ENCODE data around the gene CARD8.
"Not testable (repeated sequence)": the region's sequence is repeated elsewhere in the genome, so short reads cannot be mapped to it uniquely, and the experiment has no call there.

CARD8 gene, protein sequence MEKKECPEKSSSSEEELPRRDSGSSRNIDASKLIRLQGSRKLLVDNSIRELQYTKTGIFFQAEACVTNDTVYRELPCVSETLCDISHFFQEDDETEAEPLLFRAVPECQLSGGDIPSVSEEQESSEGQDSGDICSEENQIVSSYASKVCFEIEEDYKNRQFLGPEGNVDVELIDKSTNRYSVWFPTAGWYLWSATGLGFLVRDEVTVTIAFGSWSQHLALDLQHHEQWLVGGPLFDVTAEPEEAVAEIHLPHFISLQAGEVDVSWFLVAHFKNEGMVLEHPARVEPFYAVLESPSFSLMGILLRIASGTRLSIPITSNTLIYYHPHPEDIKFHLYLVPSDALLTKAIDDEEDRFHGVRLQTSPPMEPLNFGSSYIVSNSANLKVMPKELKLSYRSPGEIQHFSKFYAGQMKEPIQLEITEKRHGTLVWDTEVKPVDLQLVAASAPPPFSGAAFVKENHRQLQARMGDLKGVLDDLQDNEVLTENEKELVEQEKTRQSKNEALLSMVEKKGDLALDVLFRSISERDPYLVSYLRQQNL

DNA sequence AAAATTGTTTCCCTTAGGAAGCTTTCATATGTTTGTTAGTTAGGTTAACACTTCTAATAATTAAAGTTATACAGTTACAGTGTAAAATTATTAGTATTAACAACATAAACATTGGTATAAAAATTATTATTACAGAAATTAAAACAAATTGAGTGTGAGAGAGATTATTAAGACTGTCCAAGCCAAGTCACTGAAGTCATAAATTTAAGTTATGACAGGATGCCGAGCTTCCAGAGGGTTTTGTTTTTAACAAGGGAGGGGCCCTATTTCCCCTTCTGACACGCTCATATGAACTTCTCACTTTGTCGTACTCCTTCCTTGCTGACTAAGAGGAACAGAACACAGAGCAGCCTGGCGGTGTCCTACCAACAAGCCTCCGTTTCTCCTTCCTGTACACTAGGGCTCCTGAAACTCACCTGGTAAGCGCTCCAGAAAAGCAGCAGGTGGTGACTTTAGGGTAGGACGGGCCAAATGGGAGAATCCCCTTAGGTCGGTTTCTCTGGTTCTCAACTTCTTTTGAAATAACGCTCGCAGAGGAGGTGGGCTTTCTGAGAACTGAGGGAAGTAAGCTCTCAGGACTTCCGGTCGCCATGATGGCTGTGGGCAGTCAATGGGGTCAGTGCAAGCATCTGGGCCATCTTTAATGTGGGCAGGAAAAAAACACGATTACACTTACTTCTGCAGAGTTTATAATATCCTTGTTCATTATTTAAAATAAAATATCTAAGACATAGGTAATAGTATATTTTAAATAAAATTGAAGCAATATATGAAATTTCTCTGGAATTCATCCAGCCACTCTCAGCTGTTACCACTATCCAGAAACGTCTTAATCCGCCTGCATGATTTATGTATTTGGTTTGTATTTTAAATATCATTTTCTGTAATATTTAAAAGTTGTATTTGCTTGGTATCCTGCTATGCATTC, at the start of gene CARD8:
Gene CARD8, minus strand, starts transcription at position 537 of the 928 bp plus-strand sequence. CDS start 14,892 bp downstream, outside the sequence.
- peak; percentile 91 for DNase-seq

DNA sequence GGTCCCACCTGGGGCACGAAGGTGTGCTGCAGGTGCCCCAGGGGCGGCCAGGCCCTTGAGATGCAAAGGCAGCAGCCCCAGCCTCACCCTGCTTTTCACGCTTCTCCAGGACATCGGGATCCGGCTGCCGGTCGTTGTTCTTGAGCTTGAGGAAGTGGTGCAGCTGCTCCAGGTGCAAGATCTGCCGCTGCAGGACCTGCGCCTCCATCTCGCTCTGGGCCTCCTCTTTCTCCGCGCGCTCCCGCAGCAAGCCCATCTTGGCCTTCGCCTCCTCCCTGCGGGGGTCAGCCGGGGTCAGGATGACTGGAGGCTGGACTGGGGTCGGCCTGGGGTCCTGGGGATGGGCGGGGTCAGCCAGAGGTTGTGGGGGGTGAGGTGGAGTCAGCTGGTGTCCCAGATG, 48.2 kb upstream of the CARD8 start:
- no peak for DNase-seq

DNA sequence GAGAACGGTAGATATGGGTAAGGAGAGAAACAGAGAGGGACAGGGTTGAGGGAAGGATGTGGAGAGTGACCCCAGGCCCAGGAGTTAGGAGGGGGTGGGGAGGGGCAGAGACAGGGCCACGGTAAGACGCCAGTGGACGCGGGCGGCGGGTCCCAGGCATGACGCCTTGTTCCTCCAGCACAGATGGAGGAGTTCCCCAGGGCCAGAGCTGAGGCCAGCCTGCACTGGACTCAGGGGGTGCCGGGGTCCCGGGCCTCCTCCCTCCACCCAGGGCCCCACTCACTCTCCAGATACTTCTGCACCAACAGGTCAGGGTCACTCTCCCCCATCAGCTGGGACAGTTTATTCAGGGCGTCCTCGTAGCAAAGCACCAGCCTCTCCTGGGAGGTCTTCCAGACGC, 47.7 kb upstream of the CARD8 start:
- no peak for DNase-seq

DNA sequence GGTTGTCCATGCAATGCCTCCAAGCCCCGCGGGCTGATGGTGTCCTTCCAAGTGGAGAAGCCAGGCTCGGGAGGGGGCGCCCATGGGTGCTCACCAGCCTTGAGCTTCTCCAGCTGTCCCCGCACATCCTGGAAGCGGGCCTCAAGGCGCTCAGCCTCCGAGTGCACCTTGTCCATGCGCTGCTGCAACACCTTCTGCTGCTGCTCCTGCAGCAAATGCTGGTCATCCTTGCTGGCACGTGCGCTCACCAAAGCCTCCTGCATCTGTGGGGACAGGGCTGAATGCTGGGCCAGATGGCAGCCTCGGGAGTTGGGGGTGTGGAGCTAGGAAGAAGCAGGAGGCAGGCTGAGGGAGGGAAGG, 46.9 kb upstream of the CARD8 start:
- no peak for DNase-seq

DNA sequence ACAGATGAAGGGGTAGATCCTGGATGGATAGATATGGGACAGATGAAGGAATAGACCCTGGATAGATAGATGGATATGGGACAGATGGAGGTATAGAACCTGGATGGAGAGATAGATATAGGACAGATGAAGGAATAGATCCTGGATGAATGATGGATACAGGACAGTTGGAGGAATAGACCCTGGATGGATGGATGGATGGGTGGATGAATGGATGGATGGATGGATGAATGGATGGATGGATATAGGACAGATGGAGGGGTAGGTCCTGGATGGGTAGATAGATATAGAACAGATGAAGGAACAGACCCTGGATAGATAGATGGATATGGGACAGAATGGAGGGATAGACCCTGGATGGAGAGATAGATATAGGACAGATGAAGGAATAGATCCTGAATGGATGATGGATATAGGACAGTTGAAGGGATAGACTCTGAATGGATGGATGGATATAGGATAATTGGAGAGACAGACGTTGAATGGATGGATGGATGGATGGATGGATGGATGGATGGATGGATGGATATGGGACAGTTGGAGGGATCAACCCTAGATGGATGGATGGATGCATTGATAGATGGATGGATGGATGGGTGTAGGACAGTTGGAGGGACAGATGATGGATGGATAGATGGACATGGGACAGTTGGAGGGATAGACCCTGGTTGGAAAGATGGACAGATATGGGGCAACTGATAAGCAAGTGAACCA, 46.3 kb upstream of the CARD8 start:
- no peak for DNase-seq

DNA sequence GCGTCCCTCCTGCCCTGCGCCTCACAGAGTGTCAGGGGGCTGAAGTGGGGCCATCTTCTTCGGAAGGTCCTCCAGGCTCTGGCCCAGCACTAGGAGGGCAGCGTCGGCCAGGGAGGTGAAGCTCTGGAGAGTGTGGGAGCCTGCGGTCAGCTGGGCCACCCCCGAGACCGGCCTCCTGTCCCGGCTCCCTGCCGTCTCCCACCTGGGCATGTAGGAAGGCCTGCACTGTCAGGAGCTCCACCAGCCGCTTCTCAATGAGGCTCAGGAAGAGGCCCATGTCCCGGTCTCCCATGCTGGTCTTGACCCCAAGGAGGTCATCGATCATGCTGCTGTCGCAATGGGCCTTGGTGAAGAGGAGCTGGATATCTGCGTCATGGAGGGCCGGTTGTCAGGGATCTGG, 42.3 kb upstream of the CARD8 start:
- no peak for DNase-seq

DNA sequence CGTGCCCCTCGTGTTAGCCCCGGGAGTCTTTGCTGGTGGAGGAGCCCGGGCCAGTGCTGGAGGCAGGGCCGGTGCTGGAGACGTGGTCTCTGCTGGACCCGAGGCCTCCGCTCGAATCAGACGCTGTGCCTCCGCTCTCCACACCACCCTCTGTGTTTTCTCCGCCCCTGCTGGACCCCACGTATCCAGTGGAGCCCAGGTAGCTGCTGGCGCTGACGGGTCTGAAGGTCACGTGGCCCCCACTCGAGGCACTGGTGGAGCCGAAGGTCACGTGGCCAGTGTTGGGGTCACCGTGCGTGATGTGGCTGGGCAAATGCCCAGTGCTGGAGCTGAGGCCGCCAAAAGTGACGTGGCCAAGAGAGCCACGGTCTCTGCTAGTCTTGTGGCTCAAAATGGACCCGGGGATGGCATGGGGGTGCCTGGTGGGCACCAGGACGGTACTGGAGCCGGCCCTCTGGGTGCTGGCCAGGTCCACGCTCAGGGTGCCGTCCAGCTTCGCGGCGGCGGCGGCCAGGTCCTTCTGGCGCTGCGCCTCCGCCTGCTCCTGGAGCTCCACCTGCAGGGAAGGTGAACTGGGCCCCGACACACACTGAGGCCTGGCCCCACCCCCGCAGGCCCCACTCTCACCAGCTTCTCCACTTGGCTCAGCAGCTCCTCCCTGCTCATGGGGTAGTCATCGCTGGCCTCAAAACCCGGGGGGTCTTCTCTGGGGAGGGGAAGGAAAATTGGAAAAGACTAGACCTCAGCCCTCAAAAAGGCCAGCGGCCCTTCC, 41.4 kb upstream of the CARD8 start:
- DNase-seq, result no peak

DNA sequence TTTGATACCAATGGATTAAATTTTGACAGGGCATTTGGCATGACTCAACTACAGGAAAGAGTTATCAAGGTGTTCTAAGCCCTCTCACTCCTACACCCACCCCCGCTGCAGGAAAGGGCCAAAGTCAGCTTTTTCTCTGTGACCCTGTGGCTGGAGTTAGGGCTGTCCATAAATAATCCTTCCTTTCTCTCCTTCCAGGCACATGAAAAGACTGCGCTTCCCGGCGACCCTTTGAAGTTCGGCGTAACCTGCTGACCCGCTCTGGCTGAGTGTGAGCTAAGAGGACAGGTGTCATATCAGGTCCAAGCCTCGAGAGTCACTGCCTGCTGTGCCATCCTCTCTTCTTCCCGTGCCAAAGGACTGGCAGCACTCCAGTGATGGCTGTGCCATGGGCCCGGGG, 39.7 kb upstream of the CARD8 start:
- no peak for DNase-seq

DNA sequence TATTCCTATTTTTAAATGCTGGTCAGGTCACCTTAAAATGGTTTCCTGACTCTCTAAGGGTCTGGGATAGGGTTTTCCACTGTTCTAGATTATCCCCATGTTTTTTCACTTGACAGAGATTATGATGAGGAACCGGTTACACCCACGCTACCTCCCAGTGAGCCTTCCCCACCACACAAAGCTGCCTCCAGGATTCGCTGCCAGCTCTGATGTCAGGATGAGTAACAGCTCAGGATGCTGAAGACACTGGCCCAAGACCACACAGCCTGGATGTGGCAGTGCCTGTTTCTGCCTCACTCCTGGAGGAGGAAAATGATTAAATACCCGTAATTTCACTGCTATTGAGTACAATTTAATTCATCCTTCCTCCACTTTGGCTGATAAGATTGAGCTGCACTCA, 37.1 kb upstream of the CARD8 start:
- DNase-seq, result no peak

DNA sequence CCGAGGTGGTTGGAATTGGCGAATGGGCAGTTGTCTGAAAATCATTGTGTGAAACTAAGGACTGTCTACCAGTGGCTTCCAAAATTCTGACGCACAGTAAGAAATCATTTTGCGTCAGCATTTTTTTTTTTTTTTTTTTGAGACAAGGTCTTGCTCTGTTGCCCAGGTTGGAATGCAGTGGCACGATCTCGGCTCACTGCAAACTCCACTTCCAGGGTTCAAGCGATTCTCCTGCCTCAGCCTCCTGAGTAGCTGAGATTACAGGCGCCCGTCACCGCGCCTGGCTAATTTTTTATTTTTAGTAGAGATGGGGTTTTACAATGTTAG, 35.7 kb upstream of the CARD8 start:
- DNase-seq, result not testable (repeated sequence)

DNA sequence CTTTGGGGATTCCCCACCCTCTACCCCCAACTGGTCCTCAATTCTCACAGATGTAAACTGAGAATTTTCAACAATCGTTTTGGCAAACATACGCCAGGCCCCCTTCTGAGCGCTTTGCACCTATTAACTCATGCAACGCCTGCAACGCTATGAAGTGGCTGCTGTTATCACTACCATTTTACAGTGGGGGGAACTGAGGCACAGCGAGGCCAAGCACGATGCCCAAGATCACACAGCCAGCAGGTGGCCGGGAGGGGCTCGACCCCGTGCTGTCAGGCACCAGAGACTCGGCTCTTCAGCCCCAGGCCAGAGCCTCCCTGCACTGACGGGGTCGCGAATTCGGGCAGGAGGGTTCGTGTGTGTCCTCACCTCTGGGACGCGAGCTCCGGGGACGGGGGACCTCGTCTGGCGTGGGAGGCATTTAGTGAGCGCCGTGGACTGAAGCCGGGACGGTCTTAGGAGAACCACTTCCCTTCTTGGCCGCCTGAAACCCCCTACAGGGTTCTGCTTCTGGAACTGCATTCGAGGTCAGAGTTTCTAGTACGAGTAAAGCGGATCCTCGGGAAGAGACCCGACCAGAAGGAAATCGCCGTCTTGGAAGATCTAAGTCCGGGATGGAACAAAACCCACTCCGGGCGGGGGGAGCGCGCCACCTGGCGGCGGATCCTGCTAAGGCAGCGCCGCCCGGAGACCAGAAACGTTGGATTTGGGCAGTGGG, 35.2 kb upstream of the CARD8 start:
- peak; percentile 41 to 60 for DNase-seq

DNA sequence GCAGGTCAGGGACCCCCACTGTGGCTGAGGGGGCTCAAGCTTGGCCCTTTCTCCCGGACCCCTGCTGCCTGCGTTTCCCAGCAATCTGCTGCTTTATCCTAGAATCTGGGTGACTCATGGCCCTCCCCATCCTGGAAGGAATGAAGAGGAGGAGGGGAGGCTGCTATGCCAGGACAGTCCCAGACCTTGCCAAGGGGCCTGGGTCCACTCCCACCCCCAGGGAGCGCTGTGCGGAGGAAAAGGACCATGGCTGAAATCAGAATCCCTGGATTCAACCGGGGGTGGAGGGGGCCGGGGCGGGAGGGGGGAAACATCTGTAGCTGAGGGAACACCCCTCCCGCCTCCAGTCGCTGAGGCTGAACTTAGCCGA, 34.7 kb upstream of the CARD8 start:
- no peak for DNase-seq

DNA sequence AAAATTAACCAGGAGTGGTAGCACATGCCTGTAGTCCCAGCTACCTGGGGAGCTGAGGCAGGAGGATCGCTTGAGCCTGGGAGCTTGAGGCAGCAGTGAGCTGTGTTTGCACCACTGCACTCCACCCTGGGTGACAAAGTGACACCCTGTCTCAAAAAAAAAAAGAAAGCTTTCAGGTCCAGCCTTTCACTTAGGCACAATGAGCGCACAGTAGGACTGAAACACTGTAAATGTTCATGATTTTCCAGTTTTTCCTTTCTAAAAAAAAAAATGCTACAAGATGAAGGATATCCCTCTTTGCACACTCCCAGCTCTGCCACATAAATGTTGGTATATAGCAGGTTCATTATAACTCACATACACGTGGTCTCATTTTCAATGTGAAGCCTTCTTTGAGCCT, 32.0 kb upstream of the CARD8 start:
- DNase-seq, result no peak

DNA sequence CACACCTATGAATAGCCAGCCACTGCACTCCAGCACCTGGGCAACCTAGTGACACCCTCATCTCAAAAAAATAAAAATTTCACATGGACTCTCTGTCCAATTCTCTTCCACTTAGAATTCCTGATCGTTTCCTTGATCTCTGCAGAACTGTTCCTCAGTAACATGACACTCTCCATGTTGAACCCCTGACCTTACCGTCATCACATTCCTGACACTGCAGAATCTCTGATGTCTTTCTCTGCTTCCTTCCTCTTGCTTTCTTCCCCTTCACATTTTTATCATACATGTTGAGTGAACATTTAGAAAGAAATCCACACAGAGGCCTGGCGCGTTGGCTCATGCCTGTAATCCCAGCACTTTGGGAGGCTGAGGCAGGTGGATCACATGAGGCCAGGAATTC, 29.2 kb upstream of the CARD8 start:
- no peak for DNase-seq

DNA sequence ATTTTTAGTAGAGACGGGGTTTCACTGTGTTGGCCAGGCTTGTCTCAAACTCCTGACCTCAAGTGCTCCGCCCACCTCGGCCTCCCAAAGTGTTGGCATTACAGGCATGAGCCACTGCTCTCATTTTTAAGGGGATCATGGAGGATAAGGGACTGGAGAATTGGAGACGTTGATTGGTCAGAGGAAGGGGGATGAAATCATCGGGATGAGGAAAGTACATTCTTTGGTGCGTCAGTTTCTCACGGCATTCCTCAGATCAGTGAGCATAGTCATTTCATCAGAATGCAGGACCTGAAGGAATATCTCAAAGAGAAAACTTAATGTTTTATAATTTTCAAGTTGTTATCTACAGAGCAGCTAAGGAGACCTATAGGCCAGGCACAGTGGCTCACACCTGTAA, 28.2 kb upstream of the CARD8 start:
- no peak for DNase-seq

DNA sequence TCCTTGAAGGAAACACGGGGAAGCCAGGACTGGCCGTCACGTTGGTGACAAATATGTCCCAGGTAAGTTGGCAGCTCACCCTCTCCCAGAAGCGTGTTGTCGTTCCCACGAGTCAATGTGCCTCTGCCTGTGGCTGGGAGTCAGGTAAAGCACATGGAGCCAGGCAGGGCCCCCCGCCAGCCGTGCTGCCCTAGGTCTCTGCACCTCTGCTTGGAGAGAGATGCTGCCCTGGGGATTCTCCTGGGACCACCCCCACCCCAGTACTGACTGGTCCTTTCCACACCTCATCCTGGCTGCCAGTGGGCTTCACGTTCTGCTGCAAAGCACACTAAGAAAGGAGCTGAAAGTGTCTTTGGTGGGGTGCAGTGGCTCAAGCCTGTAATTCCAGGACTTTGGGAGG, 24.0 kb upstream of the CARD8 start:
- no peak for DNase-seq

DNA sequence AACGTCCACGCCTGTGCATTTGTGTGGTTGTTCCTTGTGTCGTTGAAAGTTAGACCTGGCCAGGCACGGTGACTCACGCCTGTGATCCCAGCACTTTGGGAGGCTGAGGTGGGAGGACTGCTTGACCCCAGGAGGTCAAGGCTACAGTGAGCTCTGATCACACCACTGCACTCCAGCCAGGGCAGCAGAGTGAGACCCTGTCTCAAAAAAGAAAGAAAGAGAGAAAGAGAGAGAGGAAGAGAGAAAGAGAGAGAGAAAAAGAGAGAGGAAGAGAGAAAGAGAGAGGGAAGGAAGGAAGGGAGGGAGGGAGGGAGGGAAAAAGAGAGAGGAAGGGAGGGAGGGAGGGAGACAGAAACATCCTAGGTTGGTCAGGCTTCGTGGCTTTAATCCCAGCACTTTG, 19.2 kb upstream of the CARD8 start:
- DNase-seq, result no peak

DNA sequence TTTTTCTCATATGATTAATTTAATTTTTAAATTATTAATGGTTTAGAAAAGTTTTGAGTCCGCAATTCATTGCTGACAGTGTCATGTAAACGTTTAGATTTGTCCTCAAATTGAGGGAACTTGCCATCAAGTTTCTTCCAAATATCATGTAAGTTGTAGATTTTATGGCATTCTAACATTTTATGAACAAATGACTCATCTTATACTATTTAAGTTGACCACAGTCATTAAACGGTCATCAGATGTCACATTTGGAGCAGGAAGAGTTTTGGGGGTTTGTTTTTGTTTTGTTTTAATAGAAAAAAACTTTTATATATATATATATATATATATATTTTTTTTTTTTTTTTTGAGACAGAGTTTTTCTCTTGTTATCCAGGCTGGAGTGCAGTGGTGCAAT, 18.5 kb upstream of the CARD8 start:
- DNase-seq, result no peak

DNA sequence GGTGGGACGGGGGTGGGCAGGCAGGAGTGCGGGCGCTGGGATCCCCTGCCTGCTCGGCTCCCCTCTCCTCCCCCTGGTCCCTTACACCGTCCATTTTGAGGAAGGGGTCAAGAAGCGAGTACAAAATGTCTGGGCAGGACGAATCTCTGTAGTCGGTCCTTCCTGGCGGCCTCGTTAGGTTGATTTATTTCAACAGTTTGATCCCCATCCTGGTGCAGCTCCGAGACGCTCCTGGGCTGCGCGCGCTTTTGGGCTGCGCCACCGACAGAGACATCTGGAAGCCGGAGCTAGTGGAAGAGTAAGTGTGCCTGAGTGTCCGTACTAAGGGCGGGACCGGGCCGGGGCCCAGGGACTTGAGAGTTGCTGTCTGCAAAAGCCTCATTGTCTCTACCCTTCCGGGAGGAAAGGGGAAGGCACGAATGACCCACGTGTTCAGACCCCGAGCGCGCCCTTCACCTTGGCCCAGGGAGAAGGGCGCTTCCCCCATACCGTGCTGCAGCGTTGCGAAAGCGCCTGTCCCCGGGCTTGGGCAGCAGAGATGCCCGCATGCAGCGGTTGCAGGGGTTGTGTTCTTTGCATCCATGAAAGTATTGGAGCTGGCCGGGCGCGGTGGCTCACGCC, 15.9 kb upstream of the CARD8 start:
- no peak for DNase-seq

DNA sequence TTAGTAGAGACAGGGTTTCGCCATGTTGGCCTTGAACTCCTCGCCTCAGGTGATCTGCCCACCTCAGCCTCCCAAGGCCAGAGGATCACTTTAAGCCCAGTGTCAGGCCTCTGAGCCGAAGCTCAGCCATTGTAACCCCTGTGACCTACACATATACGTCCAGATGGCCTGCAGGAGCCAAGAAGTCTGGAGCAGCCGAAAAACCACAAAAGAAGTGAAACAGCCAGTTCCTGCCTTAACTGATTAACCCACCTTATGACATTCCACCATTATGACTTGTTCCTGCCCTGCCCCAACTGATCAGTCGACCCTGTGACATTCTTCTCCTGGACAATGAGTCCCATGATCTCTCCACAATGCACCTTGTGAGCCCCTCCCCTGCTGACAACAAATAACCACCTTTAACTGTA, 13.9 kb upstream of the CARD8 start:
- not testable (repeated sequence) for DNase-seq

DNA sequence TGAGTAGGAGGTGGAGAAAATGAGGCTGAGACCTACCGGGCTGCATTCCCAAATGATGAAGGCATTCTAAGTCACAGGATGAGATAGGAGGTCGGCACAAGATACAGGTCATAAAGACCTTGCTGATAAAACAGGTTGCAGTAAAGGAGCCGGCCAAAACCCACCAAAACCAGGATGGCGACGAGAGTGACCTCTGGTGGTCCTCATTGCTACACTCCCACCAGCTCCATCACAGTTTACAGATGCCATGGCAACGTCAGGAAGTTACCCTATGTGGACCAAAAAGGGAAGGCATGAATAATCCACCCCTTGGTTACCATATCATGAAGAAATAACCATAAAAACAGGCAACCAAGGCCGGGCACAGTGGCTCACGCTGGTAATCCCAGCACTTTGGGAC, 9.6 kb upstream of the CARD8 start:
- DNase-seq, result not testable (repeated sequence)

DNA sequence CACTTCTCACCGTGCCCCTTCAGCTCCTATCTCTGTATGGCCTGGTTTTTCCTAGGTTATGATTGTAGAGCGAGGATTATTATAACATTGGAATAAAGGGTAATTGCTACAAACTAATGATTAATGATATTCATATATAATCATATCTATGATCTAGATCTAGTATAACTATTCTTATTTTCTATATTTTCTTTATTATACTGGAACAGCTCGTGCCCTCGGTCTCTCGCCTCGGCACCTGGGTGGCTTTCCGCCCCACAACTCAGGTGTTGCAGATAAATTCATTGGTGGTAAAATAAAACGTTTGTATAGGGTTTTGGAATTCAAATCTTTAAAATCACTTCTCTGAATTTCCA, 4.6 kb upstream of the CARD8 start:
- DNase-seq, result not testable (repeated sequence)
